GM18507 (cell line): Measurements from ENCODE around the gene CACNG4.

ENCODE experiments used
- DNase-seq: peaks from one replicate; pipeline ENCODE4 v3.0.0; 2011; ENCODE audit warnings: low read depth; ENCODE audit not compliant: insufficient read length; ENCODE audit errors: extremely low spot score
- FAIRE-seq: peaks from 2 replicates; lab custom pipeline; 2011; peaks lifted over from hg19 to GRCh38; lab: Jason Lieb, UNC

CACNG4 gene

DNA sequence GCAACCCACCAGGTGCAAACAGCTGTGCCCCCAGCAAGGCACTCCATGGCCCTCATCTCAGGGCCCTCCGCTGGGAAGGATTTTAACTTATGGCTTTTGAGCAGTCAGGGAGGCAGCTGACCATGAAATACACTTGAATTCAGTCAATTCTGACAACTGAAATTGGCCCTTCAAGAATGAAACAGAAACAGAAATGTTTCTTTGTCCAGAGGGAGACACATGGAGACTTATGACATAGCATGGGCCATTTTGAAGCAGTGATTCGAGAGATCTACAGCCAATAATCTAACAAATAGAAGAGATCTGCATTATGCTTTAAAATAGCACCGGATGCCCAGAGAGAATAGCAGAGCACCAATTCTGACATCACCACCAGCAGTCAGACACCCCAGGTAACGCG lies 87.3 kb downstream of the CACNG4 start:
- DNase-seq (no peak), FAIRE-seq (no peak)

DNA sequence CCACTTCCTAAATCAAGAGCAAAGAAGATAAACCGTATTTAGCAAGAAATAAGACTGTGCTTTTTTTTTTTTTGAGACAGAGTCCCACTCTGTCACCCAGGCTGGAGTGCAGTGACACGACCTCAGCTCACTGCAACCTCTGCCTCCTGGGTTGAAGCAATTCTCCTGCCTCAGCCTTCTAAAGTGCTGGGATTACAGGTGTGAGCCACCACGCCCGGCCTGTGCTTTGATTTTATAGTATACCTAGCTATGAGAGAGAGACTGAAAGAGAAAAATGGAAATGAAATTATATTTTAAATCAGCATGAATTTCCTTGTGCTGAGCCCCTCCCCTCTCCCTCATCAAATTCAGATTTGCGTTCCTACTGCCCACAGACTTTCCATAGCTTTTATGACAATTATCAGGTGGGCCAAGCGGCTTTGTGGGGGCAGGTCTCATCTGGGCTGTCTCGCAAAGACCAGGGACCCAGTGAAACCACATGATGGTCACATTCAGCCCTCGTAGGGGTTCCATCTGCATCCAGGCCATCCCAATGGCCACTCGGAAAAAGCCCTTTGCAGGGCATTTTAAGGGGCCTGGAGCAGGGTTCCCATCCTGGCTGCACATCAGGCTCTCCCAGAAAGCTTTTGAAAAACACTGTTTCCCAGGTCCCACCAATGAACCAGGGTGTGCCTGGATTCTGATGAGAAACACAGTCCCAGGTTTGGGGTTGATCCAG lies 88.4 kb downstream of the CACNG4 start:
- no peak for FAIRE-seq
- DNase-seq = no peak

DNA sequence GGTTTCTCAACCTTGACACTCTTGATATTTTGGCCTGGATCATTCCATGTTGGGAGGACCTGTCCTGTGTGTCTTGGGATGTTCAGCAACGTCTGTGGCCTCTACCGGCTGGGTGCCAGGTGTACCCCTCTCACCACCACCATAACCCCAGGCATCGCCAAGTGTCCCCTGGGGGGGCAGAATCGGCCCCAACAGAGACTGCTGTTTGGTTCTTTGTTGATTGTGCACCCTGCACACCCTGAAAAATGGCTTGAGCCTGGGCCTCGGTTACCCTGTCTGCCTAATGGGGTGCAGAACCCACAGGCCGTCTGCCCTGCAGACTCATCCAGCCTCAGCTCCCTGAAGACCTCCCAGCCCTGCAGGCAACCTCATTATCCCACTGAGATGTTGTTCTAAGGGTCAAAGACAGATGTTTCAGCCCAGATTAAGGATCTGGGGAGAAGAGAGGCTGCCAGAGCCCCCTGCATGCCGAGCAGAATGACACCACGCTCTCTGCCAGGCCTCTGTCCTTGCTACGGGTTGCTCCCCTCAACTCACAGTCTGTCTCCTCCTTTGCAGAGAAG lies 89.0 kb downstream of the CACNG4 start:
- FAIRE-seq (no peak), DNase-seq (no peak)

DNA sequence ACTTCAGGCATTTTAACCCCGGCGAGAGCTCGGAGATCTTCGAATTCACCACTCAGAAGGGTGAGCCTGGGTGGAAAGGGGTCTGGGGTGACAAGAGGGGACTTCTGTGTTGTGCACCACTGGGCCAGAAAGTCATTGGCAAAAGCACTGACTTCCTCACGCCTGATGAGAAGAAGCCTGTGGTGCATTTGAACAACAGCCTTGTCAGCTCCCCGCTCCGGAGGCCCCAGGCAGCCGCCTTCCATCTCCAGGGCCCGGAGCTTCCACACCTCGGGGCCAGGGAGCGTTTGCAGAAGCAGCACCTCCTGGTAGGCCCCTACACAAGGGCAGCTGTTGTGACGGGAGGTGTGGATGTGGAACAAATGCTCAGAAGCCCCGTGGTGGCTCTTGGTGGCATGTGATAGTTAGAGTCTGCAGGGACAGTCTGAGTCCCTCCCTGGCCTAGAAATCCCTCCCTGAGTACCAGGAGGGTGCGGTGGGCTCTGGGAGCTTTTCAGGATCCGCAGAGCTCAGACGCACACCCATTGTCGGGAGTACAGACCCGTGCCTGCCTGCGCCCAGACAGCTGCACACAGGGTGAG lies 89.6 kb downstream of the CACNG4 start:
- DNase-seq (no peak), FAIRE-seq (no peak)

DNA sequence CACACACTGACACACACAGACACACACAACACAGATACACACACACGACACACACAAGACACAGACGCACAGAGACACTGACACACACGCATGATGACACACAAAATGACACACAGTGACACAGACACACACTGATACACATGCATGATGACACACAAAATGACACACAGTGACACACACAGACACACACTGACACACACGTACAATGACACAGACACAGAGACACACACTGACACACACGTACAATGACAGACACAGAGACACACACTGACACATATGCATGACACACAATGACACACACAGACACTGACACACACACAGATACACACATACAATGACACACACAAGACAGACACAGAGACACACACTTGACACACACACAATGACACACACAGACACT lies 90.1 kb downstream of the CACNG4 start:
- no peak for FAIRE-seq
- DNase-seq = no peak

DNA sequence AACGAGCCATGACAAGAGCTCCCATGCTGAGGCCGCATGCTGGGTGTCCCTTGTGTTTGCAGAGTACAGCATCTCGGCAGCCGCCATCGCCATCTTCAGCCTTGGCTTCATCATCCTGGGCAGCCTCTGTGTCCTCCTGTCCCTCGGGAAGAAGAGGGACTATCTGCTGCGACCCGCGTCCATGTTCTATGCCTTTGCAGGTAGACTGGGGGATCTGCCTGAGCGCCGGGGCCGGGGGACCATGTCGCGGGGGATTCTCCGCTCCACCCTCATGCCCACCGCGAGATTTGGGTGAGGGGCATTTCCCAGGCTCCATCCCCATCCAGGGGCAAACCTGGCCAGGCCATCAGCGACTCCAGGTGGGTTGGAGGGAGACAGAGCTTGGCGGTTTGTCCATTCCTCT lies 90.5 kb downstream of the CACNG4 start:
- no peak for DNase-seq
- FAIRE-seq = no peak

DNA sequence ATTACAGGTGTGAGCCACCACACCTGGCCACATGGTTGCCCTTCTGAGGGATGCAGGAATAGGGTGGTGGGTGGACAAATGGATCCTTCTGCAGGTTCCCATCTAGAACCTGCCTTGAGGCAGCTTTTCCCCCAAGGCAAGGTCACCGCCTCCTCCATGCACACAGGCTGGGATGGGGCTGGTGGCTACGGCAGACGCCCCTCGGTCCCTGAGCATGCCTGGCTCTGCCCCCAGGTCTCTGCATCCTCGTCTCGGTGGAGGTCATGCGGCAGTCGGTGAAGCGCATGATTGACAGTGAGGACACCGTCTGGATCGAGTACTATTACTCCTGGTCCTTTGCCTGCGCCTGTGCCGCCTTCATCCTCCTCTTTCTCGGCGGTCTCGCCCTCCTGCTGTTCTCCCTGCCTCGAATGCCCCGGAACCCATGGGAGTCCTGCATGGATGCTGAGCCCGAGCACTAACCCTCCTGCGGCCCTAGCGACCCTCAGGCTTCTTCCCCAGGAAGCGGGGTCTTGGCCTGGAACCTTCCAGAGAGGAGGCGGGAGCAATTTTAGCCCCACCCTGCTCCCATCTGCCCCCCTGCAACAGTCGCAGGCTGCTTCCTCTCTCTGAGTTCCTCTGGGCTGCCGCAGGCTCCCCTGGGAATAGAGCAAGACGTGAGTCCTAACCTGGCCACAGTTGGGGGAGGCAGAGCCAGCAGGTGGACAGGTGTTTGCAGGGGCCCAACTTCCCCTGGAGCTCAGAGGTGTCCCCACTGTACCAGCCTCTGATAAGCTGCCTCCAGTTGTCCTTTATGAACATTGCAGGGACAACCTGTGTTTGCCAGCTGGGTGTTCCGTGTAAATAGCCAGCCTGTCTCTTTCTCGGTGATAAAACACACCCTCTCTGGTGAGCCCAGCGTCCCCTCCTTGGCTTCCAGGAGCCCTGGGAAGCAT lies 91.6 kb downstream of the CACNG4 start:
- no peak for FAIRE-seq
- no peak for DNase-seq

DNA sequence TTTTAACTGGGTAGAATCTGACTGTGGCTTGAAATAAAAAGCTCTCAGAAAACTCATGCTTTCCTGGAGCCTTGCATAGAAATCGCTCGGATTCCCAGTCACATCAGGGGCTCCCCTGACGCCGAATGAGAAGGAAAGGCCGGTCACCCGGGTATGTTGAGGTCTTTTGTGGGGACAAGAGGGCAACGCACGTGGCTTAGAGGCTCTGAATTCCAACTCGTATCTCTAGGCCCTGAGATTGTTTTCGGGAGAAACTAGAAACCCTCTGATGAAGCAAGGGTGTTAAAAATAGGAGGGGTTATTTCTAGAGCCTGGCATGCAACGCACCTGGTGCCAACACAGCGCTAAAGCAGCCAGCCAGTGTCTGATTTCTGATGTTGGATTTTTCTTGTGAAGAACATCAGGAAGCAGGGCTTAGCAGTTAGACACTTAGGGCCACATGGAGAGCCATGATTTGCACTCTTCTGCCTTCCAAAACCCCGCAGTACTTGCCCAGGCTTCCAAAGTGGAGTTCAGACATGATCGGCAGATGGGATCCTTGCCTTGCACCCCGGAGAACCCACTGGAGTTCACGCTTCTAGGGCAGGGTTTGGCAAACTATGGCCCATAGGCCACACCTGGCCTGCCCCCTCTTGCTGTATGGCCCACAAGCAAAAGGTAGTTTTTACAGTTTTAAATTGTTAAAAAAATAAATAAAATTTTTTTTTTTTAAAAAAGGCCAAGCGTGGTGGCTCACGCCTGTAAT lies 92.4 kb downstream of the CACNG4 start:
- FAIRE-seq (no peak), DNase-seq (no peak)

DNA sequence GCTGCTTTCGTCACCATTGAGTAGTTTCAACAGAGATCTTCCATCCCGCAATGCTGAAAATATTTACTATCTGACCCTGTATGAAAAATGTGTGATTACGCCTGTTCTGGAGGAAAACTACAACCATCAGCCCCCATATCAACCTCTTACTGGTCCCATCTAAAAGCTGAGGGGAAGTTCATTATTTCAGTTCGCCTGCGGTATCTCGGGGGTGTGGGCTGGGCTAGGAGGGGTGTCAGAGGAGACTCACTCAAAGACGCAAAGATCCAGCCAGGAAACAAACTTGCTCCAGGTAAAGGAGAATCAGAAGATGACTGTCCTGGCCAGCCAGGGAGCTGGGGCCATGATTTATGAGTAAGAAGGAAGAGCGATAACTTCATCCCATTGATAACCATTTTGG lies 93.5 kb downstream of the CACNG4 start:
- no peak for DNase-seq
- FAIRE-seq = no peak

DNA sequence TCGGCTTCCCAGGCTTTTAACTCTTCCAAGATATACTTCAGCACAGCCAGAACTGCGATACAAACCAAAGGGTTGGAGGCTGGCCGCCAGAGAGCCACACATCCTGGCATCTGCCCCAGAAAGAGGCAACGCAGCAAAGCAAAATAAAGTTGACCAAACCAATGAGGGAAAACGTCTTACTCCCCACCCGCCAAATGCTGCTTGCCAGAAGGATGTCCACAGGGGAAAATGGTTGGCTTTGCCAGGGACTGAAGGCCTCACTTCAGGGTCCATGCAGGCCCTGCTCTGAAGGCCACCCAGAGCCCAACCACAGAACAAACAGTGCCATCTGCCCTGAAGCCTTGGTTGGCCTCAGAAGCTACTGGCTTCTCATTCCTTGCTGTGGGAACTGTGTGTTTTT lies 94.9 kb downstream of the CACNG4 start:
- FAIRE-seq = no peak
- no peak for DNase-seq

DNA sequence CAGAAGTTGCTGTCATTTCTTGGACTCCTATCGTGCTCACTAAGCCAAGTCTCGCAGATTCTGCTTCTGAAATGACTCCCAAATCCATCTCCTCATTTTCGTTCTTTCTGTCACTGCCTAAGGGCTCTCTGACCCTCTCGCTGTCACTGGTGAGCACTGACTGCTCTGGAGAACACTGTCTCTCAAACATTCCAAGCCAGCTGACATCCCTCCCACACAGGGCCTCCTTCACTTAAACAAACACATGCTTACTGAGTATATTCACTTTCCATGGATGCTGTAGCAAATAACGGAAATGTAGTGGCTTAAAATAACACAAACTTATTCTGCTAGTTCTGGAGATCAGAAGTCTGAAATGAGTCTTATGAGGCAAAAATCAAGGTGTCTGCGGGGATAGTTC lies 98.6 kb downstream of the CACNG4 start:
- DNase-seq (no peak), FAIRE-seq (no peak)

DNA sequence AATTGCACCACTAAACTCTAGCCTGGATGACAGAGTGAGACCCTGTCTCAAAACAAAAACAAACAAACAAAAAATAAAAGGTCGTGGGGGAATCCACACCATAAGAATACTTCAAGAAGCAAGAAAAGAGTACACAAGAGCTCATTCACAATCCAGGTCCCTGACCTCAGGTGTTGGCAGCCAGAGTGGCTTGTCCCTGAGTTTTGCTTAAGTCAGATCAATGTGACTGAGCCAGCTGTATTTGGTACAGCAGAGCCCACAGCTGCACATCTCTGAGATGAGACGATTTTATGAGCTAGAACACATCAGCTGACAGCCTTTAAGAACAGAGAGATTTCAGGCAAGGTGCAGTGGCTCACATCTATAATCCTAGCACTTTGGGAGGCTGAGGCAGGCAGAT lies 102.2 kb downstream of the CACNG4 start:
- DNase-seq = no peak

DNA sequence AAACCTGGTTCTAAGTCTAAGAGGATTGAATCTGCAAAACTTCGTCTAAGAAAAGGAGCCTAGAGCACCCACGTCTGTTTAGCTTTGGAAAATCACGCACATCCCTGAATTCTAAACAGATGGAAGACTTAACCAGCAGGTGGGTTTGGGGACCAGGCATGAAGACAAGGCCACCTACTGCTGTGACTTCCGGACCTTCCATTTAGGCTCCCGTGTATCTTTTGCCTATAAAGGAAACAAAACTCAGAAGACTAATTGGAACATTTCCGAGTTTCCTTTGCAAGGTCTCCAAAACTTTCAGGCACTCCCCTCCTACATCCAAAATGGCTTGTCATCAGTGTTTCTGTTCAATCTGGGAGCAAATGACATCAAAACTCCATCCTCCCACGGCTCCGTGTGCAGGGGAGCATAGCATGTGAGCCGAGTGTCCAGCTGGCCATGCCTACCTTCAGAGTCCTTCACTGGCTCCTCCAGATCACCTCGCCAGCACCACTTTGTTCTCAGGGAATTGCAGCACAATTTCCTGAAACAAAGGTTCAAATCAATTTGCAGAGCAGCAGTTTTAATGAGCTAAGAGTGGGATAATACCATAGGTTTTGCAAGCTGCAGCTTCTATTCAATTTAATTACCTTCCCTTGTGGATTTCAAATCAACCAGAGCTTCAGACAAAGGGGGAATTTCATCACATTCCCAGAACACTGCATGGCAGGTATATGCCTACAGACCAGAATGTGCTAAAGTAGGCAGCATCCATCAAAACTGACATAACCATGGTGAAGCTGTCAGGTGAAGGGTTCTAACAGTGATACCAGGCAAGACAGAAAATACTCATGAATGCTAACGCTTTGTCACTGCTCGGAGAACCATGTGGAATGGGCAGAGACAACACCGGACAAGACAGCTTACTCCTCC lies 103.3 kb downstream of the CACNG4 start:
- FAIRE-seq (no peak), DNase-seq (no peak)

More for the DNA sequence above, 102.2 kb downstream of the CACNG4 start:
- FAIRE-seq = no peak

DNA sequence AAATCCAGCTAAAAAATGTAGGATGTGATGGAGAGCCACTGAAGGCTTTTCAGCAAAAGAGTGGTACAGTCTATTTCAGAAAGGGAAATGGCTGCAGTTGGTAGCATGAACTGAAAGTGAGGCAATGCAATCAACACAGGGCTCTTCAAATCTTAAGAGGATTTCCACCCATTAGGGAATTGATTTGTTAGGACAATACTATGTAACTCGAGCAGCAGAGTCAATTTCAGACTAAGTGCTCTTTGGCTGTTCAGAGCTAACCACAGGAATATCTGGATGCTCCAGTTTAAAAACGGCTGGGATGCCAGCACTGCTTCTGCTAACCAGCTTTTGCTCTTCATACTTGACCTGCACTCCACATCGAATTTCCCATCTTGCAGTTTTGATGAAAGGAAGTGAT lies 104.5 kb downstream of the CACNG4 start:
- DNase-seq (no peak), FAIRE-seq (no peak)

DNA sequence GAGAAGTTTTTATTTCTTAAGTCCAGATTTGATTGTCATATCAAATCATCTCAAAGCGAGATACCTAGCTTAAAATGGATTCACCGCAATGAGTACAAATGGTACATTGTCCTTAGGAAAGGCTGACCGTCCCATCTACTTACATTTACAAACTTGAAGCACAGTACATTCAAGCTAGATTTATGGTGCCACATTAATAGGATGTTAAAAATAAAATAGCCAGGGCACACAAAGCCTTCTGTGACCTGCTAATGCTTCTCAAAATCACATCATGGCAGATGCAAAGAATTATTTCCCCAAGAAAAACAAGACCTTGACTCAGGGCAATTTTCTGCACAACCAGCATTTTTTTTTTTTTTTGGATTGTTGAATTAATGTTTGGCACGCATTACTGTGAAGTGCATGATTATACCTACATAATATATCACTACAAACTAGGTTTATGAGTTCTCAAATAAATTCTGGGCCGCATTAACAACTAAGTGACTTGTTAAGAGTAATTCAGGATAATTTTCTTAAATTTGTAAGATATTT lies 105.2 kb downstream of the CACNG4 start:
- FAIRE-seq (no peak), DNase-seq (no peak)

DNA sequence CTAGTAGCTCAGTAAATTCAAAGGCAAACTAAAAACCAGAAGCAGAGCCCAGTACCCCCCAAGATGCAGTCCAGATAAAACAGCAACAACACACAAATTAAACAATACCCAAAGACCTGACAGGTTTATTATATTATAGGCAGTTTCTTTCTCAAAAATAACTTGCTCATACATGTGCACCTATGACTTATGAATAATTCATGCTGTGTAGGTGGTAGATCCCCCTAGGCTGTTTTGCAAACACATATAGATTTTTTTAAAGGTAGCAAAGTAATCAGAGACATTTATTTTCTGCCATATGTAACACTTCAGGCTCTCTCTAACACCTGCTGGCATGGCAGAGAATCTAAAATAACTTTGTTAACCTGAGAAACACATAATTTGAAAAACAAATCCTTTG lies 107.1 kb downstream of the CACNG4 start:
- DNase-seq (no peak), FAIRE-seq (no peak)

DNA sequence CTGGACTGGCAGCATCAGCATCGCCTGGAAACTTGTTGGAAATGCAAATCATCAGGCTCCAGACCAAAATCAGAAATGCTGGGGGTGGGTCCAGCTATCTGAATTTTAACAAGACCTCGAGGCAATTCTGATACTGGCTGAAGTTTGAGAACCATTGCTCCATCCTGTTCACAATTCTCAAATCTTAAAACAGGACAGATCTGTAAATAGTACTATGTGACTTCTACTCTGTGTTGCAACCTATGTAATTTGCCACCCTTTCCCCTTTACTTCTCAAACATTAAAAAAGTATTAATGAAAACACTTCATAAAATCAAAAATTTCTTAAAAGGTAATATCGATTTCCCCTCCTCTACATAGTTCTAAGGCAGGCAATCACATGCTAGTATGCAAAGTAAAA lies 108.4 kb downstream of the CACNG4 start:
- DNase-seq (no peak), FAIRE-seq (no peak)

DNA sequence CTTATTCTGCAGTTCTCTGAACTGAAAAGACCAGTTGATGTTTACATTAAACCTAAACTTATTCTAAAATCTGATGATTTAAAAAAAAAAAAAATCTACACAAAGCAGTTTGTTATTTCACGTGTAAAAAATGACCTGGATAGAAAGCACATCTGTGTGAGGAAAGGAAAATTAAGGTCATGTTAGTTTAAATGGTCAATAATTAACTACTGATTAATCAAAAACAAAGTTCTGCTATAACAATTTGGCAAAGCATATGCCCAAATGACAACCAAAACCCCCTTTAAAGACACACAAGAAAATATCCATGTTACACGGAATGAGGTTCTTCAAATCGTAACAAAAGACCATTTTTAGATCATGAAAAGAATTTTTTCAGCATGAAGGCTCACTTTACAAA lies 110.3 kb downstream of the CACNG4 start:
- FAIRE-seq = no peak

More for the DNA sequence above, 110.3 kb downstream of the CACNG4 start:
- no peak for DNase-seq
